Omental fat pad (tissue), 4 donors: ENCODE results near the gene INTS11. TPM values are rescaled to one million over a fixed set of nuclear protein-coding genes. Genes with fewer than 3 reads are reported as not detected.

ENCODE experiments used
- ATAC-seq: fragments of 150-250 bp; one replicate; pipeline ENCODE4 v1.9.1; 2016; ENCODE audit warnings: mild to moderate bottlenecking, moderate library complexity; ENCODE audit not compliant: low FRiP score
- DNase-seq: peaks from one replicate; pipeline ENCODE4 v3.0.0-alpha.2; 2019; ENCODE audit warnings: low spot score
- total RNA-seq, 4 donors: library from RNA; depleted of rRNA; stranded (reverse); fragments of >200 nt; gene quantifications; one replicate each; pipeline ENCODE4 v1.1.0, GENCODE V29; 2016
- TF ChIP-seq, protein P1 (sequence below), 3 donors: fragments of 450-650 bp; IDR thresholded peaks; one replicate each; pipeline ENCODE4 v1.5.1; 2016 to 2017; ENCODE audit warnings: antibody characterized with exemption in 3 of 3, mild to moderate bottlenecking in 3 of 3, moderate library complexity in 2 of 3

Gene INTS11
- total RNA-seq, 4 donors from 2014 or later = 71.9 to 103 (median 86.2) TPM

DNA sequence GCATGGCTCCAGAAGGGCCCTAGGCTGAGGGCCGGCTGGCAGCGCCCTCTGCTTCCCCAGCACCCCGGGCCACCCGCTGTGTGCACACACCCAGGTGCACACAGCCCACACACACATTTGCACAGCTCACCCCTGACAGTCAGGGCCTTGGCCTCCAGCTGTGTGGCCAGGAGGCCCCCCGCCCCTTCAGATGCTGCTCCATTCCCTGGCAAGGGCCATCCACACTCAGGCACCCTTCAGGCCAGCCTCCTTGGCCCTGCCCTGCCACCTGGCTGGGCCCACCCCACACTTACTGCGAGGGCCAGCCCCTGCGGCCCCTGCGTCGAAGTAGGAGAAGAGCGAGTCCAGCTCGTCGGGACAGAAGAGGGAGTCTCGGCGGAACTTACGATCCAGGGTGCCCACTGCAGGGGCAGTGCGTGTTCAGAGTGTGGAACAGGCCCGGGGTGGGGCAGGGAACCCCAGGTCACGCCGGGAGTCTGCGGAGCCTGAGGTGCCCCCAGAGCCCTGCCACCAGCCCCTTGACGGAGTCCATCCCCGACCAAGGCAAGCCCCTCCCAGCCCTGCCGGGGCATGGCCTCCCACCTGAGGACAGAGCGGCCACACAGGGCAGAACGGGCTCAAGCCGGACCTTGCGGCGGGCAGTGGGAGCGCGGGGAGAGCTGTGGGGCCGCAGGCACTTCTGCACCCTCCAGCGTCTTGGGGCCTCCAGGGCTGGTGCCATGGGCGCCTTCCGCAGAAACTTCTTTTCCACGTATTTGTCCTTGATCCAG is 29.1 kb downstream of the INTS11 start:
- no peak for DNase-seq
- TF ChIP-seq, protein P1, sequence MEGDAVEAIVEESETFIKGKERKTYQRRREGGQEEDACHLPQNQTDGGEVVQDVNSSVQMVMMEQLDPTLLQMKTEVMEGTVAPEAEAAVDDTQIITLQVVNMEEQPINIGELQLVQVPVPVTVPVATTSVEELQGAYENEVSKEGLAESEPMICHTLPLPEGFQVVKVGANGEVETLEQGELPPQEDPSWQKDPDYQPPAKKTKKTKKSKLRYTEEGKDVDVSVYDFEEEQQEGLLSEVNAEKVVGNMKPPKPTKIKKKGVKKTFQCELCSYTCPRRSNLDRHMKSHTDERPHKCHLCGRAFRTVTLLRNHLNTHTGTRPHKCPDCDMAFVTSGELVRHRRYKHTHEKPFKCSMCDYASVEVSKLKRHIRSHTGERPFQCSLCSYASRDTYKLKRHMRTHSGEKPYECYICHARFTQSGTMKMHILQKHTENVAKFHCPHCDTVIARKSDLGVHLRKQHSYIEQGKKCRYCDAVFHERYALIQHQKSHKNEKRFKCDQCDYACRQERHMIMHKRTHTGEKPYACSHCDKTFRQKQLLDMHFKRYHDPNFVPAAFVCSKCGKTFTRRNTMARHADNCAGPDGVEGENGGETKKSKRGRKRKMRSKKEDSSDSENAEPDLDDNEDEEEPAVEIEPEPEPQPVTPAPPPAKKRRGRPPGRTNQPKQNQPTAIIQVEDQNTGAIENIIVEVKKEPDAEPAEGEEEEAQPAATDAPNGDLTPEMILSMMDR (IDR thresholded peaks at IDR 0.05) = no peak
- no peak for ATAC-seq

DNA sequence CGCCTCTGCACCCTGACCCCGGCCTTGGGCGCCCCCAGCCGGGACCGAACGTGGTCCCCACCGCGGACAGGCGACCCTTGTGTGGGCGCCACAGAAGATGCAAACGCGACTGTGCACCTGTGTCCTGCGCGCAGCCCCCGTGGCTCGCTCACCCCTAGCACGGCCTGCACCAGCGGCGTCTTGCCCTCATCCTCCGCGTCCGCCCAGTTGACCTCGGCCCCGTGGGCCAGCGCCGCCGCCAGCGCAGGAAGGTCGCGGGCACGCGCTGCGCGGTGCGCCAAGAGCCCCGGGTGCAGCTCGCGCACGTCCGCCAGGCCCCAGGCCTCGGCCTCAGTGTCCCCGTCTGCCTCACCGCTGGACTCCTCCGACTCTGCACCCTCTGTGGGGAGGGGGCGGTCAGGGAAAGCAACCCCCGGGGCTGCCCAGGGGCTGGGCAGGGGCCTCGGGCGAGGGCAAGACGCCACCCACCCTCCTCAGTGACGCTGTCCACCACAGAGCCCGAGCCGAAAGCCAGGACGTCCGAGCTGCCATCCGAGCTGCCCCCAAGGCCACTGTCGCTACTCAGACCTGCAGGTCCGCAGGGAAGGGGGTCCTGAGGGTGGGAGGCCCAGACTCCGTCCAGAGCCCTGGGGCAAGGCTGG is 30.1 kb downstream of the INTS11 start:
- ATAC-seq (no peak), DNase-seq (no peak)
- TF ChIP-seq, protein P1 (IDR thresholded peaks at IDR 0.05) = no peak

DNA sequence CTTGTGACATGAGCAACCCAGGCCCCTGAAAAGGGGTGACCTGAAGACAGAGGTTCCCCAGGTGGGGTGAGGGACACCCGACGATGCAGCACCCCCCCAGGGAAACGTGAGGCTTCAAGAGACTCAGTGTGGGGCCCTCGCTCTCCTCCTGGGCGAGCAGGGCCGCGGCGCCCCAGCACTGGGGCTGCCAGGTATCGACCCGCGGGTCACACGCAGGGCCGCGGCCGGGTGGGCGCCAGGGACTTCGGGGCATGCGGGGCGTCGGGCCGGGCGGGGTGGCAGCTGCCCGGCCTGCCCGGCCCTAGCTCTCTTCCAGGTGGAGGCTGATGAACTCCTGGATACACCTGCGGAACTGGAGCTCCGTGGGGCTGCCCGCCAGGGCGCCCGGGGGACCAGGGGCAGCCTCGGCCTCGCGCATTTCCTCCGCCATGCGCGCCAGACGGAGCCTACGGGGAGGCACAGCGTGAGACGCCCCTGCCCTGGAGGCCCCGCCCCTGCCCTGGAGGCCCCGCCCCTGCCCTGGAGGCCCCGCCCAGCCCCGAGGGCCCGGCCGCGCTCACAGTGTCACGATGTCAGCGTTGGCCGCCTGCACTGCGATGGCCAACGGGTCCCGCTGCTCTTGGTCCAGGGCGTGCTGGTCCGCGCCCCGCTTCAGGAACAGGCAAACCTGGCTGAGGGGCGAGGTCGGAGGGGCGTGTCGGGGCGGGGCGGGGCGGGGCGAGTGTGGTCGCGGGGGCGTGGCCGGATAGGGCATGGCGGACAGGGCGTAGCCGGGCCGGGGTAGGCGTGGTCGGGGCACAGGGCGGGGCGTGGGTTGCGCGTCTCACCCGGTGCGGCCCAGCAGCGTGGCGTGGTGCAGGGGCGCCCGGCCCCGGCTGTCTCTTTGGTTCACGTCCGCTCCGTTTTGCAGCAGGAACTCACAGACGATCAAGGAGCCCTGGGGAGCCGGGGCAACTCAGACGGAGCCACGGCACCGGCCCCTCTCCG is 30.9 kb downstream of the INTS11 start:
- ATAC-seq = no peak
- TF ChIP-seq, protein P1 (IDR thresholded peaks at IDR 0.05) = no peak
- no peak for DNase-seq

DNA sequence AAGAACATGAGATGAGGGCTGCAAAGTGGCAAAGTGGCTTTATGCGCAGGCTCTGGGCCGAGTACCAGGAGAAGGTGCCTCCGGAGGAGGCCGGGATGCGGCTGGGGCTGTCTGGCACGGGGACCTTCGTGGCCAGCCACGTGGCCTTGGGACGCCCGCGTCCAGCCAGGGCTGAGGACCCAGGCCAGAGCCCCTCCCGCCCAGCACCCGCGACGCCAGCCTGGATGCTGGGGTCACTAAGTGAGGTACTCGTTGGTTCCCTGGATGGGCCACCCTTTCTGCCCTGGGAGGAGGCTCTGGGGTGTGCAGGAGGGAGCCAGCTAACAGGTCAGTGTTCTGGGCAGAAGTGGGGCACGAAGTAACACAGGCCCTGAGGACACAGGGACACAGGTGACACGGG is 31.6 kb downstream of the INTS11 start:
- TF ChIP-seq, protein P1 (IDR thresholded peaks at IDR 0.05) = no peak
- DNase-seq = no peak
- no peak for ATAC-seq

DNA sequence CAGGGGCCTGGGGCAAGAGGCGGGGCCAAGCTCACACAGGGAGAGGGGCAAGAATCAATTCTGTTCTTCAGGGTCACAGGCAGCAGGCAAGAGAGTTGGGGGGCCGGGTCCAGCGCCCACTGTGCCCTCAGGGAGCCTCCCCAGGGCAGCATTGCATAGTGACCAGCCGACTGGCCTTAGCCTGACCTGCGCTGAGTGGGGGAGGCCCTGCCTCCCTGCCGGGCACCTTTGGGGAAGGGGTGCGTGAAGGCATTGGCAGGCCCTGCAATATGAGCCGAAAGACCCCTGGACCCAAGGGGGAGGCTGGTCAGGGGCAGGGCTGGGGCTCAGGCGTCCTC is 32.0 kb downstream of the INTS11 start:
- no peak for DNase-seq
- no peak for ATAC-seq
- TF ChIP-seq, protein P1 (IDR thresholded peaks at IDR 0.05) = no peak

DNA sequence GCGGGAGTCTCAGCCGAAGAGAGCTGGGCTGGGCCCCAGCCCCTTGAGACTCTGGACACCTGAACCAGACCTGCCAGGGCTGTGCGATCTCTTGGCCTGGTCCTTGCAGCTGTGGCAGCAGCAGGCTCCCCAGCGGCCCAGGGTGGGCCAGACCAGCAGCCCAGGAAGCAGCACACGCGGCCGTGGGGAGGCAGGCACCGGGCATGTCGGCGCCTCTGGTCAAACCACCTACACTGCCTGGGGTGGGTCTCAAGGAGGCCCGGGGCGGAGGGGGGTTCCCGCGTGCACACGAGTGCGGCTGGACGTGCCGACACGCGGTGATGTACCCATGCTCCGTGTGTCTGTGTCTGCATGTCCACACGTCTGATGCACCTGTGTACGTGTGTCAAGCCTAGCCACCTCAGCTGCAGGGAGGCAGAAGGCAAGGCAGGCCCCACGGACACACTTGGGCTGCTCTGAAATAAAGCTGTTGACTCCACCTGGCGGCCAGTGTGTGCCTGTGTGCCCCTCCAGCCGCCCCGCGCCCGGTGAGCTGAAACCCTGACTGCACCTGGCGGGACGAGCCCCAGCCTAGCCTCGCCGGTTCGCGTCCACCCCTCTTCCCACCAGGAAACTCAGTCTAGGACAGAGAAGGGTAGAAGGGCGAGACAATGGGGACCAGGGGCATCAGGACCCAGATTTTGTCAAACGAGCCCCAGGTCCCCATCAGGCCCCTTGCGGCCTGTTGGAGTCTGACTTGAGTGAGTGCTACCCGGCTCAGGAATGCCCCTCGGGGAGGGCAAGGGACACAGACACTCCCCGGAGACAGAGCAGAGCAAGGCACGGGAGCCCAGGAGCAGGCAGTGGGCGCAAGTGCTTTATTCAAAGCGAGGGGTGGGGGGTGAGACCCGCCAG is 32.7 kb downstream of the INTS11 start:
- TF ChIP-seq, protein P1 (IDR thresholded peaks at IDR 0.05) = peak in 1 of 3 donors; percentile 37
- DNase-seq (no peak), ATAC-seq (peak; percentile 68)
